H1 (cell line): ENCODE data around the gene INPP5E.

ENCODE experiments used
- CBX5 ChIP-seq: fragments of 300-800, 300-1000 bp; sonication (generic); IDR thresholded peaks from 2 replicates; pipeline ENCODE4 v1.7.1; 2016; ENCODE audit warnings: antibody characterized with exemption, low read length, low read depth
- EZH2 ChIP-seq: fragments of 200-600 bp; sonication (generic); IDR thresholded peaks from 2 replicates; pipeline ENCODE4 v1.7.1; 2012; ENCODE audit warnings: low read depth, mild to moderate bottlenecking, moderate library complexity, low read length, inconsistent platforms; ENCODE audit not compliant: severe bottlenecking
- FOSL1 ChIP-seq: IDR thresholded peaks from 2 replicates; pipeline ENCODE4 v1.6.1; 2011; ENCODE audit warnings: mild to moderate bottlenecking, low read depth, low read length, moderate library complexity; ENCODE audit not compliant: insufficient read depth
- KDM5A ChIP-seq: fragments of 200-600 bp; IDR thresholded peaks from 2 replicates; pipeline ENCODE4 v1.7.1; 2012; ENCODE audit warnings: mild to moderate bottlenecking, low read length, inconsistent platforms, mixed read lengths
- MAFK ChIP-seq: IDR thresholded peaks from 2 replicates; pipeline ENCODE4 v1.6.1; 2012; ENCODE audit warnings: low read depth, mild to moderate bottlenecking, improper control_type of control experiment, low read length
- POLR2AphosphoS5 ChIP-seq: IDR thresholded peaks from 2 replicates; pipeline ENCODE4 v1.6.1; 2011; ENCODE audit warnings: low read depth, low read length
- POU5F1 ChIP-seq: IDR thresholded peaks from 2 replicates; pipeline ENCODE4 v1.6.1; 2011; ENCODE audit warnings: low read depth, mild to moderate bottlenecking, low read length, moderate library complexity
- RNF2 ChIP-seq: fragments of 200-900, 300-1000 bp; sonication (generic); IDR thresholded peaks from 2 replicates; pipeline ENCODE4 v1.7.1; 2016; ENCODE audit warnings: borderline replicate concordance, low read depth, mild to moderate bottlenecking, antibody characterized with exemption, low read length; ENCODE audit not compliant: poor library complexity, severe bottlenecking; ENCODE audit errors: missing control alignments
- YY1 ChIP-seq: IDR thresholded peaks from 2 replicates; pipeline ENCODE4 v1.6.1; 2011; ENCODE audit warnings: low read depth, mild to moderate bottlenecking, low read length
- TF ChIP-seq, protein P1 (sequence below): IDR thresholded peaks from 2 replicates; pipeline ENCODE4 v1.6.1; 2011; ENCODE audit warnings: low read length, improper control_type of control experiment
- TF ChIP-seq, protein P2 (sequence below), 3 experiments: IDR thresholded peaks; 1 replicate in 2 of 3; 2 replicates in 1 of 3; pipeline versions ENCODE4 v1.5.1 to v1.6.1; 2011; ENCODE audit warnings: low read length in 3 of 3, mild to moderate bottlenecking in 3 of 3, inconsistent platforms in 2 of 3, low read depth in 1 of 3, moderate library complexity in 1 of 3; ENCODE audit not compliant: insufficient read depth in 1 of 3; ENCODE audit errors: control extremely low read depth in 1 of 3
- TF ChIP-seq, protein P3 (sequence below): IDR thresholded peaks from 2 replicates; pipeline ENCODE4 v1.6.1; 2012; ENCODE audit warnings: inconsistent platforms

DNA sequence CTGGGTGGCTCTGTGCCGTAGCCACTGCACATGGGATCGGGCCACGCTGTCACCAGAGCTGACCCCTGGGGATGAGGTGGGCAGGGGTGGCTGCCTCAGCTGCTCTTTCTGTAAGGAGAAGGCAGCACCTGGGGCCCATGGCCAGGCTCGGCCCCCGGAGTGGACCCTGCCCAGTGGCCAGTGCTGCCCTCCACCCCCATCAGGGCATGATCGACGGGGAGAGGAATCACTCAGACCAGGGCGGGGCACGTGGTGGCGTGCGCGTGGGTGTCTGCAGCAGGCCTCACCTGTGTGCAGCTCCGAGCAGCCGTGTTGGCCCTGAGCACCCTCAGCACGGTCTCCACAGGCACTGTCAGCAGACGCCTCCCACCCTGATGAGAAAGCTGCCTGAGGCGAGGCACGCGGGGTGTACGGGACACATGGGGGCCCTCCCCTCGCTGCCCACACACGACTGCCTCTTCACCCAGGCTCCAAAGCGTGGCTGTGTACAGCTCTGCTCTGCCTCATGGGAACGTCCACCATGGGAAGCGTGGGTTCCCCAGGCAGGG lies 57.6 kb downstream of the INPP5E start:
- TF ChIP-seq CBX5 = no peak
- TF ChIP-seq KDM5A = no peak
- TF ChIP-seq, protein P1, sequence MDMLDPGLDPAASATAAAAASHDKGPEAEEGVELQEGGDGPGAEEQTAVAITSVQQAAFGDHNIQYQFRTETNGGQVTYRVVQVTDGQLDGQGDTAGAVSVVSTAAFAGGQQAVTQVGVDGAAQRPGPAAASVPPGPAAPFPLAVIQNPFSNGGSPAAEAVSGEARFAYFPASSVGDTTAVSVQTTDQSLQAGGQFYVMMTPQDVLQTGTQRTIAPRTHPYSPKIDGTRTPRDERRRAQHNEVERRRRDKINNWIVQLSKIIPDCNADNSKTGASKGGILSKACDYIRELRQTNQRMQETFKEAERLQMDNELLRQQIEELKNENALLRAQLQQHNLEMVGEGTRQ = no peak
- no peak for TF ChIP-seq POLR2AphosphoS5
- TF ChIP-seq RNF2 = no peak
- TF ChIP-seq, protein P2, sequence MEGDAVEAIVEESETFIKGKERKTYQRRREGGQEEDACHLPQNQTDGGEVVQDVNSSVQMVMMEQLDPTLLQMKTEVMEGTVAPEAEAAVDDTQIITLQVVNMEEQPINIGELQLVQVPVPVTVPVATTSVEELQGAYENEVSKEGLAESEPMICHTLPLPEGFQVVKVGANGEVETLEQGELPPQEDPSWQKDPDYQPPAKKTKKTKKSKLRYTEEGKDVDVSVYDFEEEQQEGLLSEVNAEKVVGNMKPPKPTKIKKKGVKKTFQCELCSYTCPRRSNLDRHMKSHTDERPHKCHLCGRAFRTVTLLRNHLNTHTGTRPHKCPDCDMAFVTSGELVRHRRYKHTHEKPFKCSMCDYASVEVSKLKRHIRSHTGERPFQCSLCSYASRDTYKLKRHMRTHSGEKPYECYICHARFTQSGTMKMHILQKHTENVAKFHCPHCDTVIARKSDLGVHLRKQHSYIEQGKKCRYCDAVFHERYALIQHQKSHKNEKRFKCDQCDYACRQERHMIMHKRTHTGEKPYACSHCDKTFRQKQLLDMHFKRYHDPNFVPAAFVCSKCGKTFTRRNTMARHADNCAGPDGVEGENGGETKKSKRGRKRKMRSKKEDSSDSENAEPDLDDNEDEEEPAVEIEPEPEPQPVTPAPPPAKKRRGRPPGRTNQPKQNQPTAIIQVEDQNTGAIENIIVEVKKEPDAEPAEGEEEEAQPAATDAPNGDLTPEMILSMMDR (IDR thresholded peaks at IDR 0.05; ENCODE audit: control extremely low read depth in 1 of 3, insufficient read depth in 1 of 3, low read depth in 1 of 3, low read length in 3 of 3) = no peak
- no peak for TF ChIP-seq MAFK
- TF ChIP-seq YY1 = no peak
- TF ChIP-seq FOSL1 = no peak
- no peak for TF ChIP-seq EZH2
- TF ChIP-seq, protein P3, sequence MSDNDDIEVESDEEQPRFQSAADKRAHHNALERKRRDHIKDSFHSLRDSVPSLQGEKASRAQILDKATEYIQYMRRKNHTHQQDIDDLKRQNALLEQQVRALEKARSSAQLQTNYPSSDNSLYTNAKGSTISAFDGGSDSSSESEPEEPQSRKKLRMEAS = no peak
- no peak for TF ChIP-seq POU5F1
